Stimulated activated CD8-positive, alpha-beta memory T cell treated with anti-CD3 and anti-CD28 coated beads, Interleukin-4, amount 100 ng/mL, for 24 hours (primary cell): ENCODE measurements around the gene ZFAND3.

Source experiments
- DNase-seq: peaks from one replicate; pipeline ENCODE4 v3.0.0-alpha.2; 2020; ENCODE audit warnings: low read depth

Gene ZFAND3

DNA sequence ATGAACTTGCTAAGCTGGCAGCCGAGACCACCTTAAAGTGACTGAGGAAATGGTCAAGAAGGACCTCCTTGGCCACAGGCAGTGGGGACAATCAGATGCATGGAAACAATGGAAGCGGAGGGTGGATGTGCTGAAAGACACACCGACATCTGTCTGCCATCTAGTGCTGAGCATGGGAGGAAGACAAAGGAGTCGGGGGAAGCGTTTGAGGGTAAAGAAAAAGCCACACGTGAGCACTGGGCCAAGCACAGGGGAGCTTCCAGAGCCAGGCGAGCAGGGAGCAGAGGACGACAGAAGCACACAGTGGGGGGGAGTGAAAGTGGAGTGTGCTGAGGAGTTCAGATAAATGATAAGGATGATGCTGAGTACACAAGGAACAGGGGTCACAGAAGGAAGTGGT lies 367.8 kb downstream of the ZFAND3 start:
- DNase-seq: no peak

DNA sequence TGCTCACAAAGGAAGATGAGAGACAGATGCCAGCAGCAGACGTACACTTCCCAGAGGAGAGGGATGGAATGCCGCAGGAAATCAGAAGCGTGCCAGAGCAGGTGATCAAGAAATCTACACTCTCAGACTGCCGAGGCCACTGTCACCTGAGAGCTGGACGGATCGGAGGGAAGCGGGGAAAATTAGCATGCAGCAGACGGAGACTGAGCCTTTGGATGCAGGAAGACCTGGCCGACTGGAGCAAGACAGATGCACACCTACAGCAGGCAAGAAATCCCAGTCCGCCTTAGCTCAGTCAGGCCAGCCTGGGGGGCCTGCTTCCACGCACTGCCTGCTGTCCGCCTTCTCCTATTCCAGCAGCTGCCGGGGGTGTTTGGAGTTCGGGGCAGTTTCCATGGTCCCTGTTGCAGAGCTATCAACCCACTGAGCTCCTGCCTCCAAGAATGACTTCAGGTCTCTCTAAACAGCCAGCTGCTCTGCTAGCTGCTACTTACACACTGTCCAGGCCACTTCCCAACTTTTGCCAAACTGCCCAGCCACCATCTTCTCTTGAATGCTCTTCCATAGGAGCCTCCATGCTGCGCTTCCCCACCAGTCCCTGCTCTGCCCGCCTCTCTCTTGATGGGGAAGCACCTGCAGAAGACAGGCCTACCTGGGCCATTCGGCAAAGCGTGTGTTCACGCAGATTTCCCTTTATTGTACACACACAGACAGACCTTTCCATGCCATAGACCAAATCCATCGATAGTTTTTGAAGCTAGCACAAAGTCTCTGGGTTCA lies 368.5 kb downstream of the ZFAND3 start:
- DNase-seq: no peak

DNA sequence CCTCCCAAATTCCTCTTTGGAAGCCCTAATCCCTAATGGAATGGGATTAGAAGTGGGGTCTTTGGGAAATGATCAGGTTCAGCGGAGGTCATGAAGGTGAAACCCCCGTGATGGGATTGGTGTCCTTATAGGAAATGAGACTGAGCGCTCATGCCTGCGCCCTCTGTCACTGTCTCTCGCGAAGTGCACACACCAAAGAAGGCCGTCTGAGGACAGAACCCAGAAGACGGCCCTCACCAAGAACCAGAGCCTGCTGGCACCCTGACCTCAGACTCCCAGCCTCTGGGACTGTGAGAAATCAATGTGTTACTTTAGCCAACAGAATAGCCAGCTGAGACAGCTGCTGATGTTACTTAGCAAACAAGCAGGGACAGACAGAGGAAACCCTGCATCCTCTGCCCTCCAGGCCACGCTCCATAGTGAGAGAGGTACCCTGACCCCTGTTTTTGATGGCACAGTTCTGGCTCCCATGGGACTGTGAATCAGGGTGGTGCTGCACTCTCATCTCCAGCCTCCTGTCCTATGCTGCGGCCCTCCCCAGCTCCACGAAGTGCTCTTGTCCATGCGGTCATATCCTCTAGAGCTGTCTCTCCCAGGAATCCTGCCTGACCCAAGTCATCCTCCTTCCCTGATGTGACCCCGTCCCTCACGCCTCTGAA lies 369.3 kb downstream of the ZFAND3 start:
- DNase-seq: no peak

DNA sequence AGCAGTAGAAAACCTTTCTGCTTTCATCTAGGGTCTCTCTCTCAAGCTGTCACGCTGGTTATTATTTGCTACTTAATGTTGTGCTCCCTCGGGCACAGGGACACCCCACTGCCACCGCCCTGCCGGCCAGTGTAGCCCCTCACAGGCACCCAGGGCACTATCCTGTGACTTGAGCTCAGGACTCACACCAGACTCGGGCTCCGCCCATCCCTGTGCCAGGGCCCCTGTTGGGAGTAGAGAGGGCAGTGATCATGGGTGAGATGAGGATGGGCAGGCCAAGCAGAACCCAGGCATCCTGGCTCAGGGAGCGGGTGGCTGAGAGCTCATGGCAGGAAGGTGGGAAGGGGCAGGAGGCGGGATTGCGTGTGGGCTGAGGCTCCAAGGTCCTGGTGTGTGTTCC lies 371.9 kb downstream of the ZFAND3 start:
- DNase-seq: no peak

DNA sequence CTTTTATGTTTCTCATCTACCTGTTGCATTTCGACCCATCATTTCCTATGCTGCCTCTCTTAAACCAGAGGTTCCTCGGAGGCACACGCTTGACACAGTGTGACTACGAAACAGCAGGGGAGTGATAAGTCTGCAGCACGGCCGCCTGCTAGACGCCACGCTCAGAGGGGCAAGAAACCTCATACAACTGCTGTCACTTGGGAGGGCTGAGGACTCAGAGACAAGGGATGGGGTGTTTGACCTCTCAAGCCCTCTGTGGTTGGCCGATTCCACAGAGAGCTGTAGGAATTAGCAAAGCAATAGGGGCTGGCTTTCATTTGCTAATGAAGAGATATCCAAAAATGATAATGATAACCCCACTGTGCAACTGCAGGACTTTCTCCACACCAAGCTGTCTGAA lies 372.5 kb downstream of the ZFAND3 start:
- no peak for DNase-seq

DNA sequence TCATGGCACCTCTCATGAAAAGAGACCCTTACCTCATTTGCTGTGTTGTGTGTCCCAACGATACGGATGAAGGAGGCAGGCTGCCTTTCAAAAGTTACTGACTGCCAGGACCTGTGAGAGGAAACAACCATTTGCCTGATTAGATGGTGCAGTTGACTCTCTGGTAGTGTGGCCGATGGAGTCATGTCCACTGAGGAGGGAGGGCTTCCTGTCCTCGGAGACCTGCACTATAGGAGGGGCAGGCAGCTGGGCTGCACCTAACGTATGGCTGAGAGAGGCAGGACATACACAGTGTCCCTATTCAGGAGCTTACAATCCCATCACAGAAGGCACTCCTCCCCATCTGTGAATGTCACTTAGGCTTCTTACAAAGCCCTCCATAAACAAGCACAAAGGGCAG lies 373.0 kb downstream of the ZFAND3 start:
- DNase-seq: no peak

DNA sequence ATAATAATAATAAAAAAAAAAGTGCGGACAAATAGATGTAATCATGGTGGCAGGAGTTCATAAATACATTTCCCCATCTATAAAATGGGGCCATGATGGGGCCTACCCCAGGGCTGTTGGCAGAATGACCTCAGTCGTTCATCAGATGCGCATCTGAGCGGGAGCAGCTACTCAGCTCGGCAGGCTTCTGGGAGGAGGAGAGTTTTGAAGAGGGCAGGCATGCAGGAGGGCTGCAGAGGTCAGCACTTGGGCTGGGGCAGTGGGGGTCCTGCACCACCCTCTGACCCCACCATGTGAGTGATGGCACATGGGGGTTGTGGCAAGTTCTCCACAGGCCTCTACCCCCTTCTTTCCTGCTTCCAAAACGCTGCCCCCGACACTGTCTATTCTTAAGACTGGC lies 373.5 kb downstream of the ZFAND3 start:
- no peak for DNase-seq

DNA sequence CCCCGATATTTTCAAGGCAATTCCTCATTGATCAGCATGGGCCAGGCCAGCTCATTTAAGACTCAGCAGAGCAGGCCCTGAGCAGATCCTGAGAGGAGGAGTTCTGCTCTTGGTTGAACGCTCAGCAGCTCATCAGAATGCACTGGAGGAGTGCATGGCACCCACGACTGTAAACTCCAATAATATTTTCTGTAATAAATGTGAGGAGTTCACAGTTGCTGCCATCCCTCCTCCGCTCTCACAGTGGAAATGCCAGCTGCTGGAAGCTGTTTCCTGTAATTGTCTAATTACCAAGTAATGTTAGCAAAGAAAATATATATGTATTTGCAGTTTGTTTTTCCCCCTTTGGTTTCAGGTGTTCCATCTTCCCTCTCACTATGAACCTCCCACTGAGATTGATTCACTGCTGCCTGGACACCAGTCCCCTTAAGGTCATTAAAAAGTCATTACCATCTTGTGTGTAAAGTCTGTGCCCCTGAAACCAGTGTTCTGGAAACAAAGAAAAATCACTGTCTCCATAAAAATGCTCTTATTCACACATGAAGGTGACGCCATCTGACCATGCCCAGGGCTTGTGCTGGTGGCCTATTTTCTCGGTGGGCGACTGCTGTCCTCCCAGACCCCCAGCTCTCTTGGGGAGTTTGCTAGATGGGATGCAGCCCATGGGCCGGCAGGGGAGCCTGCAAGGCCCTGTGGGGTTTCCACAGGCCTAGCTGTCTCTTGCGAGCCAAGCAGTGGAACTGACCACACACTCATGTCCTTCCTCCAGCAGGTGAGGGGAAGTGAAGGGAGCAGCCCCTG lies 374.2 kb downstream of the ZFAND3 start:
- no peak for DNase-seq

DNA sequence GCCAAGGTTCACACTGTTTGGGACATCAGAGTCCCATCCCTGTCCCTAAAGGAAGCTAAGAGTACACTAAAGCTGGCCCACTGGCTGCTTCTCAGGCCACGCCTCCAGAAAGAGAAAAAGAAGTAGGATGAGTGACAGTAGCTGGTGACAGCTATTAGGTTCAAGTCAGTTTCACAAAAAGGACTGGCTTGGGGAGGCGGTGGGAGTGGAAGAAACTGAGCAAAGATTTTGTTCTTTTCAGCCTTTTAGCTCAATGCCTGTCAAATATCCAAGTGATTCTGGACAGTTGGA lies 374.7 kb downstream of the ZFAND3 start:
- DNase-seq: no peak

DNA sequence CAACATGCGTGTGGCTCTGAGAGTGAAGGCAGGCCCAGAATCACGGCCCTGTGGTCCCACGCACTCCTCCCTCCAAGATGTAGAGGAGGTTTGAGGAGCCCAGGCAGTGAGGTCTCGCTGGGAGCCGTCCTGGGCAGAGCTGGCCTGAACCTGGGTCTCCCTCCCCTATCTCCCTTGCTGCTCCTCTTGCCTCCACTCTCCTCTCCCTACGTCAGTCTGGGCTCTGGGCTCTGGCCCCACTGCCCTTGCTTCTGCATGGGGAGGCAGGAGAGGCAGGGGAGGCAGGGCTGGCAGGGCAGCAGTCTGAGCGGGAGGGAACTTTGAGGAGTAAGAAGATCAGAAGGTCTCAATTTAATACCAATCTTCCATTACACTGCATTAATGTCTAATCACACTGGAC lies 375.1 kb downstream of the ZFAND3 start:
- DNase-seq: no peak

DNA sequence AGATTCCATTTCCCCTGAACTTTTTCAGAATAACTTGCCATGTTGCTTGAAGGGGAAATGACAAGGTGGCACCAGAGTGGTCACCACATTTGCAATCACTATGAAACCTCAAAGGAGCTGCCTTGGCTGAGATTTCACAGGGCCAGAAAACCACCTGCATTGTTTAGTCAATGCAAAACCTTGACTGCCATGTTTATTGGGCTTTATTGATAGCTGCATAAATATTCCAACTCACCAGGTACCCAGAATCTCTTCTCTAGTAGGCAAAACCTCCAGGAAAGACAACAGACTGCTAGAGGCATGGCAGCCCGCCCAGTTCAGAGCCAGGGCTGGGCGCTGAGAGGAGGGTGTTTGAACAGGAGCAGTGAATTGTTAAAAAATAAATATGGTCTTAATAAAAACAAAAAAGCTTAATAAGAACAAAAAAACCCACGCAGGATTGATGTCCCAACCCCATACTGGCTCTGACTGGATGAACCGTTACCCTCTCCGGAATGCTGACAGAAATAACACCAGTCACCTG lies 375.6 kb downstream of the ZFAND3 start:
- DNase-seq: no peak

DNA sequence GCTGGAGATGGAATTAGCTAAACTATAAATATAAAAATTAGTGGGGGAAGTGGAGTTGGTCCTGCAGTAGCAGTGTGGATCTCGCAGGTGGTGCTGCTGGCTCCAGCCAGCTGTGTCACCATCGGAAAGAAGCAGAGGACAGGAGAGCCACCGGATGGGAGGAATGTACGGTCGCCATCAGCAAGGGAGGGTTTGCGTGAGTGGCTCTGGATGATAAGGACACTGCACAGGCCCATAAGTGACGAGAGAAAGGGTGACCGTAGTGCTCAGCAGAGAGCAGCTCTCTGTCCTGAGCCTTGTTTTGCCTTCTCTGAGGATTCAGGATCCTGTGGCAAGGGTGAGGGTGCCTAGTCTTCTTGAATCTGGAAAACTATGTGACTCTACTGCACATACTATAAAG lies 378.7 kb downstream of the ZFAND3 start:
- no peak for DNase-seq
